Measurements from ENCODE around the gene UBE3C. TPM values are rescaled to one million over a fixed set of nuclear protein-coding genes. Genes with fewer than 3 reads are reported as not detected.

The UBE3C gene
- polyA plus RNA-seq, 1 donor from 2014 or later = 39.0 TPM

- Histone ChIP-seq H3K9me3 (ENCODE audit: low read length) (no peaks in the 10 kb centered on the region), H3K4me3 (ENCODE audit: low read length) (no peak overlapping the region), H3K4me2 (ENCODE audit: low read length) (no peak overlapping the region), H4K20me1 (ENCODE audit: insufficient read depth) (no peaks in the 10 kb centered on the region), H3F3A (ENCODE audit: insufficient read depth, low read length, poor library complexity, severe bottlenecking) (no peaks in the 10 kb centered on the region), H3K36me3 (ENCODE audit: insufficient read depth, low read length) (no peaks in the 10 kb centered on the region), H2AFZ (ENCODE audit: low read depth, low read length) (no peak overlapping the region), H3K9me2 (ENCODE audit: insufficient read depth, low read length) (no peaks in the 10 kb centered on the region), H3K9ac (ENCODE audit: low read length) (no peak overlapping the region), H3K27ac (ENCODE audit: low read length) (no peak overlapping the region), H3K79me2 (replicated peaks; ENCODE audit: insufficient read depth, low read length) (peaks cover 49% of the 10 kb centered on the region), H3K27me3 (ENCODE audit: insufficient read depth, low read depth, low read length) (no peaks in the 10 kb centered on the region)
- TF ChIP-seq EP300 (conservative IDR thresholded peaks at IDR 0.05; ENCODE audit: poor library complexity, severe bottlenecking) = no peak
- no peak for TF ChIP-seq TAF1 (IDR thresholded peaks at IDR 0.05; ENCODE audit: low read depth)
- TF ChIP-seq SMC3 (conservative IDR thresholded peaks at IDR 0.05; ENCODE audit: poor library complexity) = no peak
- no peak for TF ChIP-seq CTCF (IDR thresholded peaks at IDR 0.05; ENCODE audit: poor library complexity, severe bottlenecking)
- no peak for TF ChIP-seq REST (IDR thresholded peaks at IDR 0.05; ENCODE audit: borderline replicate concordance)
- TF ChIP-seq EZH2 (IDR thresholded peaks at IDR 0.05; ENCODE audit: borderline replicate concordance, insufficient read depth, low read length, poor library complexity, severe bottlenecking) = no peak
- no peak for TF ChIP-seq RAD21 (conservative IDR thresholded peaks at IDR 0.05)
- TF ChIP-seq MXI1 (conservative IDR thresholded peaks at IDR 0.05; ENCODE audit: poor library complexity, severe bottlenecking) = no peak
- TF ChIP-seq POLR2AphosphoS5 (IDR thresholded peaks at IDR 0.05) = no peak
Measured at GRCh38 chr7:157160433-157160832, 21.7 kb downstream of the UBE3C start.

- Histone ChIP-seq H3K36me3 (ENCODE audit: insufficient read depth, low read length) (no peaks in the 10 kb centered on the region), H3K4me3 (ENCODE audit: low read length) (no peak overlapping the region), H2AFZ (ENCODE audit: low read depth, low read length) (no peak overlapping the region), H3K79me2 (replicated peaks; ENCODE audit: insufficient read depth, low read length) (peaks cover 31% of the 10 kb centered on the region), H3K9me2 (ENCODE audit: insufficient read depth, low read length) (no peaks in the 10 kb centered on the region), H3F3A (ENCODE audit: insufficient read depth, low read length, poor library complexity, severe bottlenecking) (no peaks in the 10 kb centered on the region), H3K9ac (ENCODE audit: low read length) (no peak overlapping the region), H3K27ac (ENCODE audit: low read length) (no peak overlapping the region), H3K9me3 (ENCODE audit: low read length) (no peaks in the 10 kb centered on the region), H3K27me3 (ENCODE audit: insufficient read depth, low read depth, low read length) (no peaks in the 10 kb centered on the region), H4K20me1 (ENCODE audit: insufficient read depth) (no peaks in the 10 kb centered on the region), H3K4me2 (ENCODE audit: low read length) (no peak overlapping the region)
- TF ChIP-seq POLR2AphosphoS5 (IDR thresholded peaks at IDR 0.05) (no peak), TAF1 (IDR thresholded peaks at IDR 0.05; ENCODE audit: low read depth) (no peak), RAD21 (conservative IDR thresholded peaks at IDR 0.05) (no peak), MXI1 (conservative IDR thresholded peaks at IDR 0.05; ENCODE audit: poor library complexity, severe bottlenecking) (no peak), EP300 (conservative IDR thresholded peaks at IDR 0.05; ENCODE audit: poor library complexity, severe bottlenecking) (no peak), REST (IDR thresholded peaks at IDR 0.05; ENCODE audit: borderline replicate concordance) (no peak), EZH2 (IDR thresholded peaks at IDR 0.05; ENCODE audit: borderline replicate concordance, insufficient read depth, low read length, poor library complexity, severe bottlenecking) (no peak), SMC3 (conservative IDR thresholded peaks at IDR 0.05; ENCODE audit: poor library complexity) (no peak)
Measured at GRCh38 chr7:157165987-157166386, 27.3 kb downstream of the UBE3C start.

All from neural cell (in vitro differentiated cells).